ELF-1 (cell line): ENCODE measurements around the gene DNAH5.
A peak's percentile ranks its signal among the peaks of the same experiment; 100 is the strongest.

Experiments used
- DNase-seq: peaks from one replicate; pipeline ENCODE4 v3.0.0-alpha.2; 2016; ENCODE audit warnings: low read depth, low spot score

DNAH5 gene

GRCh38 chr5:13943676-13944075 lies 812 bp downstream of the DNAH5 start:
- no peak for DNase-seq

- no peak for DNase-seq
Measured at GRCh38 chr5:13941468-13941867, 3.0 kb downstream of the DNAH5 start.

GRCh38 chr5:13939638-13940037 lies 4.8 kb downstream of the DNAH5 start:
- DNase-seq = no peak

- no peak for DNase-seq
Measured at GRCh38 chr5:13934921-13935320, 9.6 kb downstream of the DNAH5 start.

- no peak for DNase-seq
Measured at GRCh38 chr5:13934125-13934524, 10.4 kb downstream of the DNAH5 start.

- DNase-seq = no peak
Measured at GRCh38 chr5:13932561-13932960, 11.9 kb downstream of the DNAH5 start.

- no peak for DNase-seq
Measured at GRCh38 chr5:13932011-13932410, 12.5 kb downstream of the DNAH5 start.

- DNase-seq = no peak
Measured at GRCh38 chr5:13930541-13931171, 13.8 kb downstream of the DNAH5 start.

- DNase-seq = no peak
Measured at GRCh38 chr5:13926731-13927130, 17.8 kb downstream of the DNAH5 start.

- DNase-seq = no peak
Measured at GRCh38 chr5:13921578-13921977, 22.9 kb downstream of the DNAH5 start.

GRCh38 chr5:13919786-13920185 lies 24.7 kb downstream of the DNAH5 start:
- DNase-seq = no peak

- no peak for DNase-seq
Measured at GRCh38 chr5:13919087-13919486, 25.4 kb downstream of the DNAH5 start.

GRCh38 chr5:13917061-13917460 lies 27.4 kb downstream of the DNAH5 start:
- DNase-seq = no peak

GRCh38 chr5:13913962-13914361 lies 30.5 kb downstream of the DNAH5 start:
- DNase-seq = no peak

GRCh38 chr5:13910637-13911288 lies 33.7 kb downstream of the DNAH5 start:
- no peak for DNase-seq

- no peak for DNase-seq
Measured at GRCh38 chr5:13910201-13910600, 34.3 kb downstream of the DNAH5 start.

GRCh38 chr5:13909271-13909670 lies 35.2 kb downstream of the DNAH5 start:
- no peak for DNase-seq

- no peak for DNase-seq
Measured at GRCh38 chr5:13898569-13898968, 45.9 kb downstream of the DNAH5 start.

GRCh38 chr5:13878357-13878756 lies 66.1 kb downstream of the DNAH5 start:
- no peak for DNase-seq

- peak; percentile 4 for DNase-seq
Measured at GRCh38 chr5:13866792-13867191, 77.7 kb downstream of the DNAH5 start.

- no peak for DNase-seq
Measured at GRCh38 chr5:13865312-13865711, 79.2 kb downstream of the DNAH5 start.

- no peak for DNase-seq
Measured at GRCh38 chr5:13860146-13860545, 84.3 kb downstream of the DNAH5 start.

GRCh38 chr5:13859270-13860065 lies 85.0 kb downstream of the DNAH5 start:
- DNase-seq = no peak
